SU-DHL-6 (cell line): ENCODE results near the gene PLOD2.

Experiments
- CTCF ChIP-seq: fragments of 200-600 bp; sonication (generic); IDR thresholded peaks from one replicate; pipeline ENCODE4 v1.5.1; 2017; ENCODE audit warnings: antibody characterized with exemption, mild to moderate bottlenecking, low read length, moderate library complexity; ENCODE audit not compliant: insufficient read depth, poor library complexity, severe bottlenecking
- EZH2phosphoT487 ChIP-seq: fragments of 200-600 bp; sonication (generic), shearing (Covaris generic); conservative IDR thresholded peaks from 2 replicates; pipeline ENCODE4 v1.6.1; 2018; ENCODE audit warnings: mild to moderate bottlenecking, antibody characterized with exemption, low read length, moderate library complexity, mixed read lengths

DNA sequence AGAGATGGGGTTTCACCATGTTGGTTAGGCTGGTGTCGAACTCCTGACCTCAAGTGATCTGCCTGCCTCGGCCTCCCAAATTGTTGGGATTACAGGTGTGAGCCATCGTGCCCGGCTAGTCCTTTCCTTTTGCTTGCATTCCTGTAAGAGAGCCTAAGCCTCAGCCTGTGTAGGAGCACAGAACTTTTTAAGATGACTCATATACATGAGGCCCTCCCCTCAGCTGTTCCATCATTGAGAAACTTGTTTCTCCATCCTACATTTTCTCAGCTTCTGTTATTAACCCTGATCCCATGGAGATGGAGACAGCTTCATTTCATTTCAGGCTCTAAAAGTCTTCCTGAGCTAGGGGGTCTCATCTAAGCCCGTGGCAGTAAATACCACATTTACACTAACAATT is 123.3 kb downstream of the PLOD2 start:
- no peak for TF ChIP-seq CTCF
- TF ChIP-seq EZH2phosphoT487 = no peak
